Endodermal cell (in vitro differentiated cells): ENCODE data around the gene MAFG. TPM values are rescaled to one million over a fixed set of nuclear protein-coding genes. Genes with fewer than 3 reads are reported as not detected.

Experiments
- DNase-seq: peaks from one replicate; pipeline ENCODE4 v3.0.0-alpha.2; 2017
- H3K27ac ChIP-seq: 2 replicates; pipeline ENCODE4 v1.5.1; 2013; ENCODE audit warnings: mild to moderate bottlenecking, low read depth, low read length, moderate library complexity
- H3K27me3 ChIP-seq: 2 replicates; pipeline ENCODE4 v1.6.1; 2013; ENCODE audit warnings: mild to moderate bottlenecking, low read length, moderate library complexity; ENCODE audit not compliant: insufficient read depth, control insufficient read depth, poor library complexity, severe bottlenecking
- H3K36me3 ChIP-seq: 2 replicates; pipeline ENCODE4 v1.7.0; 2013; ENCODE audit warnings: mild to moderate bottlenecking, low read length, moderate library complexity; ENCODE audit not compliant: control insufficient read depth, insufficient read depth
- H3K4me1 ChIP-seq: one replicate; pipeline ENCODE4 v1.7.0; 2013; ENCODE audit warnings: low read length; ENCODE audit not compliant: control insufficient read depth, insufficient read depth
- H3K4me3 ChIP-seq: 2 replicates; pipeline ENCODE4 v1.5.1; 2013; ENCODE audit warnings: mild to moderate bottlenecking, low read length, moderate library complexity
- H3K9ac ChIP-seq: 2 replicates; pipeline ENCODE4 v1.6.1; 2013; ENCODE audit warnings: mild to moderate bottlenecking, low read length, moderate library complexity; ENCODE audit not compliant: poor library complexity, severe bottlenecking; ENCODE audit errors: extremely low read depth
- H3K9me3 ChIP-seq: 2 replicates; pipeline ENCODE4 v1.6.1; 2013; ENCODE audit warnings: mild to moderate bottlenecking, low read length, moderate library complexity; ENCODE audit not compliant: control insufficient read depth
- H3K27ac Mint-ChIP-seq: 2 replicates; pipeline ENCODE4 v1.8.0; 2020; ENCODE audit warnings: mixed read lengths
- H3K27me3 Mint-ChIP-seq: 2 replicates; pipeline ENCODE4 v1.8.0; 2021; ENCODE audit warnings: mild to moderate bottlenecking, mixed read lengths; ENCODE audit not compliant: insufficient read depth
- H3K36me3 Mint-ChIP-seq: 2 replicates; pipeline ENCODE4 v1.8.0; 2020; ENCODE audit warnings: low read depth, mixed read lengths
- H3K4me1 Mint-ChIP-seq: 2 replicates; pipeline ENCODE4 v1.8.0; 2020; ENCODE audit warnings: mixed read lengths
- H3K4me3 Mint-ChIP-seq: 2 replicates; pipeline ENCODE4 v1.8.0; 2020; ENCODE audit warnings: mild to moderate bottlenecking, moderate library complexity, mixed read lengths
- H3K9me3 Mint-ChIP-seq: 2 replicates; pipeline ENCODE4 v1.8.0; 2020; ENCODE audit warnings: mild to moderate bottlenecking, mixed read lengths
- WGBS, 2 experiments: methylation state at CpG; one replicate each; pipeline versions ENCODE4 v1.1.5 to v1.1.7; 2013; ENCODE audit warnings: missing lambda C conversion rate in 2 of 2, mixed read lengths in 1 of 2; ENCODE audit not compliant: insufficient coverage in 1 of 2, insufficient read length in 1 of 2; 5-methylcytosine and 5-hydroxymethylcytosine counted together
- total RNA-seq, 2 donors: library from RNA; stranded (reverse); fragmentation: NEBNext Ultra II Directional in 1 of 2; extraction: Animal tissue kit (Norgen Biotek cat#: 25700) in 1 of 2; gene quantifications; 2 replicates in 1 of 2; 3 replicates in 1 of 2; pipeline ENCODE4 v1.2.1, GENCODE V29; 2021
- TF ChIP-seq, protein P1 (sequence below): fragments of 200-600 bp; sonication (generic); conservative IDR thresholded peaks from 2 replicates; pipeline ENCODE4 v1.5.0; 2021; ENCODE audit warnings: antibody characterized with exemption, mild to moderate bottlenecking

MAFG gene
- total RNA-seq, 2 donors from 2014 or later: 39.9 to 54.1 TPM

DNA sequence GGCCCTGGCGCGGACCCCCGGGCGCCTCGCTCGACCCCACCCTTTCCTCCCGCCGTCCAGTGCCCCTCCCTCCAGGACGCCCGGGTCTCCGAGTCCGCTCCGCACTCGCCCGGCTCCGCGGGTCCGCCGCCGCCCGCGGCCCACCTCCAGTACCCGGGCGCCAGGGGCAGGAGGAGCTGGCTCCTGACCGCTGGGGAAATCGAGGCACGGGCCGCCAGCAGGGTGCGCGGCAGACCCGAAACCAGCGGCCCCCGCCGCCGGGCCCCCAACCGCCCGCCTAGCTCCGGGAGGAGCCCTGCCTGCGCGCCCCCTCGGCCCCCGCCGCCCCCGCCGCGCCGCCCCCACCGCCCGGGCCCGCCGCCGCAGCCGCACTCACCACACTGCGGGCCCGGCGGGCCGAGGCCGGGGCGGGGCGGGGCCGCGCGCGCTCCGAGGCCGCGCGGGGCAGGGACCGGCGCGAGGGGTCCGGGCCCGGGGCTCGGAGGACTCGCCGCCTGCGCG is 333 bp downstream of the MAFG start:
- H3K4me3 Mint-ChIP-seq: peak overlapping the region; percentile 88
- WGBS, 2 experiments: 0% methylated on average over 75 of the region's 78 CpGs; no CpG with 5 or more reads in 1 of the 2 experiments
- H3K9me3 Mint-ChIP-seq: no peaks in the 10 kb centered on the region
- peaks cover 5% of the 10 kb centered on the region for H3K36me3 Mint-ChIP-seq
- Histone ChIP-seq H3K4me1 (peaks cover 22% of the 10 kb centered on the region), H3K9me3 (no peaks in the 10 kb centered on the region), H3K27me3 (peaks cover 4% of the 10 kb centered on the region), H3K27ac (peak overlapping the region; percentile 87), H3K9ac (peak overlapping the region; percentile 89), H3K36me3 (no peaks in the 10 kb centered on the region), H3K4me3 (peak overlapping the region; percentile 87)
- TF ChIP-seq, protein P1, sequence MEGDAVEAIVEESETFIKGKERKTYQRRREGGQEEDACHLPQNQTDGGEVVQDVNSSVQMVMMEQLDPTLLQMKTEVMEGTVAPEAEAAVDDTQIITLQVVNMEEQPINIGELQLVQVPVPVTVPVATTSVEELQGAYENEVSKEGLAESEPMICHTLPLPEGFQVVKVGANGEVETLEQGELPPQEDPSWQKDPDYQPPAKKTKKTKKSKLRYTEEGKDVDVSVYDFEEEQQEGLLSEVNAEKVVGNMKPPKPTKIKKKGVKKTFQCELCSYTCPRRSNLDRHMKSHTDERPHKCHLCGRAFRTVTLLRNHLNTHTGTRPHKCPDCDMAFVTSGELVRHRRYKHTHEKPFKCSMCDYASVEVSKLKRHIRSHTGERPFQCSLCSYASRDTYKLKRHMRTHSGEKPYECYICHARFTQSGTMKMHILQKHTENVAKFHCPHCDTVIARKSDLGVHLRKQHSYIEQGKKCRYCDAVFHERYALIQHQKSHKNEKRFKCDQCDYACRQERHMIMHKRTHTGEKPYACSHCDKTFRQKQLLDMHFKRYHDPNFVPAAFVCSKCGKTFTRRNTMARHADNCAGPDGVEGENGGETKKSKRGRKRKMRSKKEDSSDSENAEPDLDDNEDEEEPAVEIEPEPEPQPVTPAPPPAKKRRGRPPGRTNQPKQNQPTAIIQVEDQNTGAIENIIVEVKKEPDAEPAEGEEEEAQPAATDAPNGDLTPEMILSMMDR: no peak
- no peak for DNase-seq
- peaks cover 22% of the 10 kb centered on the region for H3K4me1 Mint-ChIP-seq
- peaks cover 6% of the 10 kb centered on the region for H3K27me3 Mint-ChIP-seq
- H3K27ac Mint-ChIP-seq: no peak overlapping the region

DNA sequence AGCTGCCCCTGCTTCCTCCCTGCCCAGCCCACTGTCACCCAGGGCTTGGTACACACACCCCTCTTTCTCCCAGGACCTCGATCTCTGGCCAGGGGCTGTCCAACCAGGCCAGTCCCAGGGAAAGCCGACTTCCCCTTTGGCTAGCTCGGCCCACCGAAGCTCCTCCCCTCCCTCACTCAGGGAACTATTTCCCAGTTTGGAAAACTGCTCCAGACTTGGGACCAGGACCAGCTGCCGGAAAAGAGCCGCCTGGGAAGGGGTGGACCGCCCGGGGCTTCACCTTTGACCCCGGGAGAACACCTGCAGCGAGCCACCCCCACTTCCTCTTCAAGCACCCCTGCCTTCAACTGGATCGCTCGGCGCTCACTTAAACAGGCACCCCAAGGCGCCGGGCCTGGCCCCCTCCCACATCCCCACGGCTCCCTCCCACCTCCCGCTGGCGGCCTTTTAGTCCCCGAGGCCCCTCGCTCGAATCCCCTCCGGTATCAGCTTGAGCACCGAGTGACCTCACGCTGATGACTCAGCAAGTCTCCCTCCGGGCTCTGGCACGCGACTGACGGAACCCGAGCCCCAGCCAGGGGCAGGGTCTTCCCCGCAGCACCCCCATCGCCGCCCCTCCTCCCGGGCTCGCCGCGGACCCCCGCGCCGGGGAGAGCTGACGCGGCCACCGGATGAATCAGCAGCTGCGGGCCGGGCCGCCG is 934 bp downstream of the MAFG start:
- Histone ChIP-seq H3K4me3 (peak overlapping the region; percentile 87), H3K27ac (peak overlapping the region; percentile 87), H3K27me3 (peaks cover 4% of the 10 kb centered on the region), H3K36me3 (no peaks in the 10 kb centered on the region), H3K9ac (peak overlapping the region; percentile 89), H3K9me3 (no peaks in the 10 kb centered on the region), H3K4me1 (peaks cover 22% of the 10 kb centered on the region)
- Mint-ChIP-seq H3K27me3 (peaks cover 6% of the 10 kb centered on the region), H3K4me3 (peak overlapping the region; percentile 88), H3K4me1 (peaks cover 22% of the 10 kb centered on the region), H3K36me3 (peaks cover 11% of the 10 kb centered on the region), H3K27ac (peak overlapping the region; percentile 94), H3K9me3 (no peaks in the 10 kb centered on the region)
- DNase-seq: peak; percentile 91
- 0 to 2% methylated on average over 11 to 46 of the region's 46 CpGs for WGBS, 2 experiments
- TF ChIP-seq, protein P1: no peak

DNA sequence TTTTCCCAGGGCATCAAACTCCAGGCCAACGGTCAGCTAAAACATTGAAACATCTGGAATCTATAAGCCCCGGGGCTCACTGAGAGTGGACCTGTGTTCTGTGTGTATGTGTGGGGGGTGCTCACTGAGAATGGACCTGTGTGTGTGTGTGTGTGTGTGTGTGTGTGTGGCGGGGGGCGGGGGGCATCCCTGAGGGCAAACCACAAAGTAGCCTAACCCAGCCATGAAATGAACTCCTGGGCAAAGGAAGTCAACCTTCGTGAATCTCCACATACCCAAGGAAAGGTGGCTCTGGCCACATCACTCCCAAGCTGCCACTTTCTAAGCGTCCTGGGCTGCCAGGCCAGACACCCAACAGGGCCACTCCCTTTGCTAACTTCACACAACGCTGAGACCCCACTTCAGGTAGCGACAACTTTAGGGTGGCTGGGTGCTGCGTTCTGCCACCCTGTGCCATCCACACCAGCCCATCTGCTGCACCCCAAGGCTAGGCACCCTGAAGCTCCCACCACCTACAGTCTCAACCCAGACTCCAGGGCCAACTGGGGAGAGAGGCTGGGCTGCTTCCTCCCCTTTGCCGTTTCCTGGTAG is 1.6 kb downstream of the MAFG start:
- H3K27me3 ChIP-seq: peaks cover 4% of the 10 kb centered on the region
- Mint-ChIP-seq H3K9me3 (no peaks in the 10 kb centered on the region), H3K4me3 (peak overlapping the region; percentile 88), H3K4me1 (peaks cover 25% of the 10 kb centered on the region), H3K27me3 (peaks cover 6% of the 10 kb centered on the region), H3K27ac (peak overlapping the region; percentile 94), H3K36me3 (peaks cover 15% of the 10 kb centered on the region)
- no peaks in the 10 kb centered on the region for H3K9me3 ChIP-seq
- WGBS, 2 experiments: 67 to 76% methylated on average over 6 to 8 of the region's 10 CpGs
- peak overlapping the region; percentile 89 for H3K9ac ChIP-seq
- H3K4me3 ChIP-seq: peak overlapping the region; percentile 87
- TF ChIP-seq, protein P1: no peak
- H3K4me1 ChIP-seq: peaks cover 22% of the 10 kb centered on the region
- peak overlapping the region; percentile 32 for H3K27ac ChIP-seq
- no peak for DNase-seq
- peaks cover 5% of the 10 kb centered on the region for H3K36me3 ChIP-seq
